GM12891 (cell line): ENCODE results near the gene DUSP7.
A peak's percentile ranks its signal among the peaks of the same experiment; 100 is the strongest.

Experiments used
- DNase-seq: peaks from one replicate; pipeline ENCODE4 v3.0.0; 2011; ENCODE audit warnings: low spot score; ENCODE audit not compliant: insufficient read length
- FAIRE-seq: peaks from 2 replicates; lab custom pipeline; 2011; peaks lifted over from hg19 to GRCh38; lab: Jason Lieb, UNC
- PAX5 ChIP-seq: IDR thresholded peaks from 2 replicates; pipeline ENCODE4 v1.6.1; 2011; ENCODE audit warnings: low read length, moderate library complexity, mild to moderate bottlenecking; ENCODE audit not compliant: insufficient read depth, severe bottlenecking
- POLR2A ChIP-seq: IDR thresholded peaks from 2 replicates; pipeline ENCODE4 v1.6.1; 2011; ENCODE audit warnings: low read depth, low read length, control low read depth
- POLR2AphosphoS5 ChIP-seq: IDR thresholded peaks from 2 replicates; pipeline ENCODE4 v1.6.1; 2011; ENCODE audit warnings: low read depth, low read length, control low read depth
- POU2F2 ChIP-seq: IDR thresholded peaks from 2 replicates; pipeline ENCODE4 v1.6.1; 2011; ENCODE audit warnings: low read depth, mild to moderate bottlenecking, control low read depth, low read length, moderate library complexity
- SPI1 ChIP-seq: IDR thresholded peaks from 2 replicates; pipeline ENCODE4 v1.6.1; 2011; ENCODE audit warnings: low read depth, low read length, control low read depth
- TAF1 ChIP-seq: IDR thresholded peaks from 2 replicates; pipeline ENCODE4 v1.6.1; 2011; ENCODE audit warnings: low read depth, low read length, control low read depth

Gene DUSP7

GRCh38 chr3:52086461-52086860 lies 30.1 kb upstream of the DUSP7 start:
- FAIRE-seq, result peak; percentile 82
- TF ChIP-seq SPI1 (no peak), POU2F2 (no peak), PAX5 (no peak), POLR2AphosphoS5 (no peak), TAF1 (no peak), POLR2A (no peak)

GRCh38 chr3:52085681-52086282 lies 29.4 kb upstream of the DUSP7 start:
- FAIRE-seq, result no peak
- no peak for DNase-seq
- no peak for TF ChIP-seq PAX5
- no peak for TF ChIP-seq TAF1
- no peak for TF ChIP-seq POLR2A
- no peak for TF ChIP-seq SPI1
- TF ChIP-seq POLR2AphosphoS5, result no peak
- TF ChIP-seq POU2F2, result no peak

More at GRCh38 chr3:52086461-52086860, 30.1 kb upstream of the DUSP7 start:
- DNase-seq, result no peak

- no peak for TF ChIP-seq TAF1
- no peak for TF ChIP-seq SPI1
- no peak for TF ChIP-seq POLR2A
- no peak for TF ChIP-seq POU2F2
- no peak for TF ChIP-seq PAX5
- no peak for TF ChIP-seq POLR2AphosphoS5
- DNase-seq (no peak), FAIRE-seq (no peak)
Measured at GRCh38 chr3:52084954-52085680, 28.7 kb upstream of the DUSP7 start.

DNA sequence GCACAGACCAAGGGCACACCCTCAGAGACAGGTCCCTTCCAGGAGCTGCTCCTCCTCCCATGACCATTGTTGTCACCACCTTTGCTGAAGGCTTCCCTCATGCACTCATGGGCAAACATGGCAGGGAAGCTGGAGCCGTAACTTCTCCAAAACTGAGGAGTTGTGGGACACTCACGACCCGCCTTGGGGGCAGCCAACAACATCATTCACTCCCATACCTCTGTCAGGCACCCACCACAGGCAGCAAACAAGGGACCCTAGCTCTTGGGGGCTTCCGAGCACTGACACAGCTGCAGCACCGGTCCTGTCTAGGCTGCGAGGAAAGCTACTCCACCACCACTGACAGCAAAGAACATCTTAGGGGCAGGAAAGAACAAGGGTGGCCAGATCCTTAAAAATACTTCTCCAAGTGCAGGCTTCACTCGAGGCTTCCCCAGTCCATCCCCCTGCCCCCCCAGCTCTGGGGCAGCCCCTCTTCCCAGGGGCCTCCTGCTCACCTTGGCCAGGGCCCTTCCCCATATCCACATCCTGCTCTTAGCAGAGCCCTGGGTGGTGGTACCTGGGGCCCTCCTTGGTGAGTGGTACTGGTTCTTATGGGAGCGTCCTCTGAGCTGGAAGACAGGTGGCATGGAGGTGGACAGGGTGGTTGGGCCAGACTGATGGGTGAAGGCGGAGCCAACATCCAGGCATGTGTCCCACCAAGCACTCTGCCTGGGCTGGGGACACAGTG lies 28.0 kb upstream of the DUSP7 start:
- no peak for FAIRE-seq
- TF ChIP-seq TAF1 (no peak), SPI1 (no peak), POU2F2 (no peak), POLR2A (no peak), PAX5 (no peak), POLR2AphosphoS5 (no peak)

DNA sequence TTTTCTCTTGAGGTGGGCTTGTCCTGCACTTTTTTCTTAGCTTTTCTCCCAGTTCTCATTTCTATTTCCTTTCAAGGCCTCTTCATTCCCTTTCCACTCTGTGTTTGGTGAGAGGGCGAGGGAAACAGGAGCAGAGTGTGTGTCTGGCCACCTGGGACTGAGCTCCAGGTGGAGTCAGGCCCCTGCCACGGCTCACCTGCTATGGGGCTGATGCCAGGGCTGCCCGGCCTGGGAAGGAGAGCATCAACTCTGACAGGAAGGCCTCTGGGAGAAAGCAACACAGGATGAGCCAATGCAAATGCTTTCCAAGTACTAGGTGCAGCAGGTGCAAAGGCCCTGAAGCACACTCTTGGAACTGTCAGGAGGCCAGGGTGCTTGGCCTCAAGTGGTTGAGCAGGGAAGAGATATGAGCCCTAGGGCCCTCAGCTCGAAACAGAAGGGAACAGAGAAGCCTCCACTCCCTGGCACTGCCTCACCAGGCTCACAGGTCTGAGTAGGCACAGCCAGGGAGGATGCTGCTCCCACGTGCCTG lies 27.3 kb upstream of the DUSP7 start:
- DNase-seq, result no peak

More for the DNA sequence above, 28.0 kb upstream of the DUSP7 start:
- no peak for DNase-seq

DNA sequence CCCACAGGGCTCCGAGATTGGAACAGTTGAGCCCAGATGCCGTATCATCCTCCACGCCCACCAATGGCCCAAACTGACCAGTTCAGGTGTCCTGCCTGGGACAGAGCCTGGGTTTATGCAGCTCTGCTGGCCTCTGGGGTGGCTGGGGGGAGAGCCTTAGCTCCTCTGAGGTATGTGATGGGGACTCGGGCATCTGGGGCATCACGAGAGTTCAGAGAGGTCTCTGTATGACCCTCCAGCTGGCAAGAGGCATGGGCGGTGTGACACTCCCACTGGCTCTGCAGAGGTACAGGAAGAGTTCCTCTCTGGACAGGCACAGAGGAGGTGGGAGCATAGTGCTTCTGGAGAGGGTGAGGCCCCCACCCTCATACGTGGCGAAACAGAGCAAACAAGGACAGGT lies 26.6 kb upstream of the DUSP7 start:
- DNase-seq, result no peak
- FAIRE-seq, result no peak
- no peak for TF ChIP-seq POLR2AphosphoS5
- TF ChIP-seq POLR2A, result no peak

More for the DNA sequence above, 27.3 kb upstream of the DUSP7 start:
- TF ChIP-seq TAF1, result no peak
- no peak for TF ChIP-seq SPI1
- no peak for TF ChIP-seq POU2F2
- no peak for TF ChIP-seq POLR2A
- no peak for TF ChIP-seq POLR2AphosphoS5
- TF ChIP-seq PAX5, result no peak
- FAIRE-seq, result no peak

GRCh38 chr3:52080830-52081719 lies 24.7 kb upstream of the DUSP7 start:
- TF ChIP-seq PAX5, result no peak
- TF ChIP-seq POLR2A, result no peak
- TF ChIP-seq SPI1, result no peak
- TF ChIP-seq POU2F2, result no peak
- TF ChIP-seq TAF1, result no peak
- TF ChIP-seq POLR2AphosphoS5, result no peak
- FAIRE-seq (no peak), DNase-seq (no peak)

GRCh38 chr3:52079958-52080357 lies 23.6 kb upstream of the DUSP7 start:
- FAIRE-seq (no peak), DNase-seq (no peak)
- TF ChIP-seq POLR2AphosphoS5, result no peak
- no peak for TF ChIP-seq POLR2A
- no peak for TF ChIP-seq POU2F2
- no peak for TF ChIP-seq SPI1
- no peak for TF ChIP-seq PAX5
- no peak for TF ChIP-seq TAF1
